HT-29 (cell line): ENCODE results near the gene STX7. TPM values are rescaled to one million over a fixed set of nuclear protein-coding genes. Genes with fewer than 3 reads are reported as not detected.

Experiments used
- DNase-seq: peaks from one replicate; pipeline ENCODE4 v3.0.0-alpha.2; 2015; ENCODE audit warnings: low spot score
- small RNA-seq: library from RNA; depleted of rRNA; stranded (forward); fragments of <200 nt; gene quantifications from one replicate; pipeline ENCODE3, GENCODE V24; 2014
- total RNA-seq: library from RNA; depleted of rRNA; stranded (reverse); fragments of >200 nt; shearing (Covaris generic); gene quantifications from 2 replicates; pipeline ENCODE4 v1.2.3, GENCODE V29; 2014; rRNA removed

STX7 gene
- total RNA-seq, 1 experiment from 2014 or later = 20.9 TPM

- DNase-seq = no peak
Observed at GRCh38 chr6:132413499-132413802, 99.5 kb downstream of the STX7 start.

GRCh38 chr6:132412656-132413498, 100.0 kb downstream of the STX7 start:
- no peak for DNase-seq

DNA sequence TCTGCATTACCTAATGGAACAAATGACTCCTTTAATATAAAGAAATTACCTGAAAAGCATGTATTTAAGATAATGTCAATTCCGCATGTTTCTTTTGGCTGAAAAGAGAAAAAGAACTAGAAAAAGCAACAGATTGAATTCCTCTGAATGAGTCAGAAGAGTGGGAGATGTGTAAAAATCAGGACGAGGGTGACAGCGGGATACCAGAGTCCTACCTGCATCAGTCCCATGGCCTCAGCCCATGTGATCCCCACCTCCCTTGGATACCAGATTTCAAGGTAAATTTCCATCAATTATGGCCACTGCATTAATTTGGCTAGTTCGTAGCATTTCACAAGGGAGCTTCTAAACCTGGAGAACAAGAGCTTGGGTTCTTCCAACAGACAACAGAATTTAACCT, 101.6 kb downstream of the STX7 start:
- DNase-seq = no peak

DNA sequence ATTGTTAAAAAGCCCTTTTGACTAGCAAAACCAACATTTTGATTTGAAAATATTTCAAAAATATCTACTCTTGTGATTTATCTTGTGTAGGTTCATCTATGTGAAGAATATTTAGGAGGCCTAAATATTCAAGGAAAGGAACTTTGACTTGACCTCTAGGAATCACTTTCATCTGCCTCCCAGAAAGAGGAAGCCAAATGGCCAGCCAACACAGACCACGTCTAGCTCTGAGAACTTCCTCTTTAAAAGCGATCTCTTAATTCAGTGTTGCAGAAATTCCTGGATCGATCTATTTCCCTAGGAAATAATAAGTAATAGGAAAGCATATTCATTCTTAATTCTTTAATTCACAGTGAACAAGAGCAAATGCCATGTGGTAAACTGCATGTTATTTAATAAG, 102.1 kb downstream of the STX7 start:
- no peak for DNase-seq

- no peak for DNase-seq
Observed at GRCh38 chr6:132405143-132405915, 107.6 kb downstream of the STX7 start.

GRCh38 chr6:132404736-132405135, 108.2 kb downstream of the STX7 start:
- DNase-seq = no peak

- no peak for DNase-seq
Observed at GRCh38 chr6:132404330-132404729, 108.6 kb downstream of the STX7 start.

DNA sequence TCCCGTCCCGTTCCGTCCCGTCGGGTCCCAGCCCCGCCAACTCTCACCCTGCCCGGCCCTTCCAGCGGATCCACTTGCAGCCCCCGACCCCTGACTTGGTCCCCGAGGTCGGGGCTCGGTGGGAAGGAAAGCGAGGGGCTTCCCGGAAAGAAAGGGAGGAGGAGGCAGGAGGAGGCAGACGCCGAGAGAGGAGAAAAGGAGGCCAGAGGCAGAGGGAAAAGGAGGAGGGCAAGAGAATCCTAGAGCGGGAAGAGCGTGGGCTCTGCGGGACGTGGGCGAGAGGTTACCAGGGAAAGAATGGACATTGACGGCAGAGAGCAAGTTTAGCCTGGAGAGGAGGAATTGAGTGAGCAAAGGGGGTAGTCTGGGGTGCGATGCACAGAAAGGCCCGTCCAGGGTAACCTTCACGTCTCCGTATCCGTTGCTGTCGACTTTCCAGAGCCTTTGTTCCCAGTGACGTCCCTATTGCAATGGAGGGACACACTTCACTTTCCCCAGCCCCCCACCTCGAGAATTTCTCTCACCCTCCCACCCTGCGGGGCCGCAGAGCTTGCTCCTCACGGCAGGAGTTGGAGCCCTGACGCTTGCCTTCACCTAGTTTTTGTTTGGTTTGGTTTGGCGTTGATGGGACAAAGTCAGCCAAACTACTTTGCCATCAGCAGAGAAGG, 111.2 kb downstream of the STX7 start:
- no peak for DNase-seq

DNA sequence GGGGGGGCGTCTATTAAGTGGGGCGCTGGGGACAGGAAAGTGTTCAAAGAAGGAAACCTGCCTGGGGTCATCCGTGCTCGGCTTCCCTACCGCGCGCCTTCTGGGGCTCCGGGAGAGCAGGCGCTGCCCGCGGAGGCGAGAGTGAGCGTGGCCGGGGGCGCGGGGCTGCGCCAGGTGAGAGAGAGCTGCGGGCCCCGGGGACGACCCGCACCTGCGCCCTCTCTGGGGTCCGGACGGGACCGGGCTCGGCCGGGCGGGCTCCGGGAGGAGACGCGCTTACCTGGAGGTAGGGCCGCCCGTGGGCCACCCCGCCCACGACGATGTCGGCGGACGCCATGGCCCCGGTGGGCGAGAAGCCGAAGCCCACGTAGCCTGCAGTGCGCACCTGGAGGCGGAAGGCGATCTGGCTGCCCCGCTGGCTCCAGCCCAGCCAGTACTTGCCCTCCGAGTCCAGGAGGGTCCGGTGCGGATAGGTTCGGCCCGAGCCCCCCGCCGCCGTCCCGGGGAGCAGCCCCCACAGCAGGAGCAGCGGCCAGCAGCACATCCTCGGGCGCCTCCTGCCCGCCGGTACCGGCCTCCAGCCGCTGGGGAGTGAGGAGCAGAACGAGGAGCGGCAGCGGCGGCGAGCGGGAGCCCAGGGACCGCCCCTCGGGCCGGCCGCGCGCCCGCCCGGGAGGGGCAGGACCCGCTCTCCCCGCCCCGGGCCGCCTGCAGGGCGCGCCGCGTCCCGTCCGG, 111.9 kb downstream of the STX7 start, which contains the start of gene MOXD1:
MOXD1 (minus strand) TSS at position 593 of the 735 bp plus-strand sequence; CDS start at position 544, 49 bp downstream.
- DNase-seq = no peak

- no peak for DNase-seq
Observed at GRCh38 chr6:132400555-132400882, 112.4 kb downstream of the STX7 start.

DNA sequence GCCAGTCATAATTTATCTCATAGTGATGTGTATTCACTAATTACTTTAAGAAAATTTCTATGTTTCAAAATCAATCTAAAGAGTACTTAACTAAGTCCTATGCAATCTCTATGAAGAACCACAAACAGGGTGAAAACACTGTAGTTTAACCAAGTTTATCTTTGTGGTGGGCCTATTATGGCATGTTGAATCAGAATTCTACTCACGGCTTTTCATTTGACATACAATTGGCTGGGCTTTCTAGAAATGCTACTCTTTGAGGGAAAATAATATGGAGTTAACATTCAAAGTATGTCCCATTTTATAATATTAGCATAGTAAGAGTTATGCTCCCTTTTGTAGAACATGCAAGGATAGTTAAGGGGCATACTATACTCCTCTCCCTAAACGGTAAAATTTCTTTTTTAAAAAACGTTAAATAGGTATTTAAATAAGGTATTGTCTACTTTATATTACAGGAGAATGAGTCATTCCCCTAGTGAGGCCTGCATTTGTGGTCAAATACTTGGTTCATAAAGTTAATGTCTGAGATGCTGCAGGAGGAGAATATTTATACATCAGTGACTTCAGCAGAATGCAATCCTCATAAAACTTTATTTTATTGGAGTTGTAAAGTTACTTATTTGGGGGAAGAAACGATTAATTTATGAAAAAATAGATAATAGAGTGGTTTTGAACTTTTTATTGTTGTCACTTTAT, 113.4 kb downstream of the STX7 start:
- no peak for DNase-seq

Small RNAs within 50 kb of the gene (small RNA-seq; reads per million reads assigned to genes)
- not detected for gene TAAR7P

Other genes starting within 250 kb of the STX7 start
- not detected in 2 replicates for gene MOXD1, start 111.6 kb downstream of the STX7 start, total RNA-seq
- gene TAAR9, start 25.2 kb upstream of the STX7 start, total RNA-seq = not detected in 2 replicates
- not detected in 2 replicates for gene TAAR8, start 39.6 kb upstream of the STX7 start, total RNA-seq
- not detected in 2 replicates for gene TAAR6, start 57.2 kb upstream of the STX7 start, total RNA-seq
- not detected in 2 replicates for gene TAAR5, start 76.6 kb upstream of the STX7 start, total RNA-seq
- not detected in 2 replicates for gene TAAR2, start 111.2 kb upstream of the STX7 start, total RNA-seq
- not detected in 2 replicates for gene TAAR1, start 146.1 kb upstream of the STX7 start, total RNA-seq
- gene VNN1, start 200.9 kb upstream of the STX7 start, total RNA-seq = 3.1 and 3.6 TPM in 2 replicates
- gene VNN2, start 244.8 kb upstream of the STX7 start, total RNA-seq = not detected in 2 replicates